ENCODE data around the gene RNF227. TPM values are rescaled to one million over a fixed set of nuclear protein-coding genes. Genes with fewer than 3 reads are reported as not detected.

The RNF227 gene
- total RNA-seq, 1 donor from 2014 or later: 6.2 TPM

DNA sequence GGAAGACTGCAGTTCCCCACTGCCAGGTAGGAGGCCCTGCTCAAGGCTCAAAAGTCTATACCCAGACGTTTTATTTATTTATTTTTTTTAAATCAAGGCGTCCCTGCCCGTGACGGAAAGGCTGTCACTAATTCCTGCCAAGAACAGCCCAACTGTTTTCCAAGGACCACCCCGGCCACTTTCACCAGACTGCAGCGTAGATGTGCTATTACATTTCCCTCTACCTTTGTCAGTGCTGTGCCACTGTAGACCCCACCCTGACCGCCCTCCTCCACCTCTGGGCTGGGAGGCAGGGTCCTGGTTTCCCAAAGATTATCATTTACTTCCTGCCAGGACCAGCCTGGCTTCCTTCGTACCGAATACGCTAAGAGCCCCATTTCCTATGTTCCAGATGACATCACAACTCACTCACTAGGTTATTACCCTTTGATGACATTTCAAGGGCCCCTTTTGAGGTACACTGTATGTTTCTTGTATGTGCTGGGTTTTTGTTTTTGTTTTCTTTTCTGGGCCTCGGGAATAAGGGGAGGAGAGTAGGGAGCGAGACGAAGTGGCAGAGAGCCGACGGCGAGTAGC lies 6.3 kb upstream of the RNF227 start:
- Mint-ChIP-seq H3K9me3 (no peaks in the 10 kb centered on the region), H3K36me3 (ENCODE audit: low read depth) (peaks cover 4% of the 10 kb centered on the region), H3K4me3 (peak overlapping the region; percentile 70), H3K27me3 (ENCODE audit: insufficient read depth) (no peaks in the 10 kb centered on the region), H3K4me1 (ENCODE audit: low read depth) (peaks cover 13% of the 10 kb centered on the region), H3K27ac (peak overlapping the region; percentile 59)
- DNase-seq (ENCODE audit: low spot score): no peak
- intact Hi-C loops (cut with micrococcal nuclease): loop anchor here (1.0 kb wide), 1 partner anchor 9 kb away; the partner anchor contains the start of gene TRAPPC1

GRCh38 chr17:7916808-7917207 lies 719 bp upstream of the RNF227 start:
- H3K36me3 Mint-ChIP-seq (ENCODE audit: low read depth): peaks cover 14% of the 10 kb centered on the region
- no peaks in the 10 kb centered on the region for H3K9me3 Mint-ChIP-seq
- no peak for DNase-seq (ENCODE audit: low spot score)
- H3K27ac Mint-ChIP-seq: peak overlapping the region; percentile 61
- H3K27me3 Mint-ChIP-seq (ENCODE audit: insufficient read depth): no peaks in the 10 kb centered on the region
- H3K4me1 Mint-ChIP-seq (ENCODE audit: low read depth): peaks cover 34% of the 10 kb centered on the region
- intact Hi-C loops (cut with micrococcal nuclease): no loop called here
- peak overlapping the region; percentile 73 for H3K4me3 Mint-ChIP-seq

DNA sequence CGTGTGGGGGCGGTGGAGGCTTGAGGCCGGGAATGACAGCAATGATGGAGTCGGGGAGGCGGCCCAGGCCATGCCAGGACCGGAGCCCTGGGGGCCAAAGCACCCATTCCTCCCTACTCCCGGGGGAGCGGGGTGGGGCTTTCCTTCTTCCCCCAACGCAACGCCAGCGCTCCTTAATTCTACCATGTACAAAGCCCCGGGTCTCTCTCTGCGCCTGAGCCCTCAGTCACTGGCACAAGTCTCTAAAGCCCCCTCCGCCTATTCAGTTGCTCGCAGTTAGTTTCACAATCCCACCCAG lies 245 bp upstream of the RNF227 start:
- peaks cover 16% of the 10 kb centered on the region for H3K36me3 Mint-ChIP-seq (ENCODE audit: low read depth)
- peak overlapping the region; percentile 73 for H3K4me3 Mint-ChIP-seq
- peaks cover 33% of the 10 kb centered on the region for H3K4me1 Mint-ChIP-seq (ENCODE audit: low read depth)
- intact Hi-C loops (cut with micrococcal nuclease): no loop called here
- no peaks in the 10 kb centered on the region for H3K9me3 Mint-ChIP-seq
- DNase-seq (ENCODE audit: low spot score): no peak
- no peaks in the 10 kb centered on the region for H3K27me3 Mint-ChIP-seq (ENCODE audit: insufficient read depth)
- peak overlapping the region; percentile 61 for H3K27ac Mint-ChIP-seq

DNA sequence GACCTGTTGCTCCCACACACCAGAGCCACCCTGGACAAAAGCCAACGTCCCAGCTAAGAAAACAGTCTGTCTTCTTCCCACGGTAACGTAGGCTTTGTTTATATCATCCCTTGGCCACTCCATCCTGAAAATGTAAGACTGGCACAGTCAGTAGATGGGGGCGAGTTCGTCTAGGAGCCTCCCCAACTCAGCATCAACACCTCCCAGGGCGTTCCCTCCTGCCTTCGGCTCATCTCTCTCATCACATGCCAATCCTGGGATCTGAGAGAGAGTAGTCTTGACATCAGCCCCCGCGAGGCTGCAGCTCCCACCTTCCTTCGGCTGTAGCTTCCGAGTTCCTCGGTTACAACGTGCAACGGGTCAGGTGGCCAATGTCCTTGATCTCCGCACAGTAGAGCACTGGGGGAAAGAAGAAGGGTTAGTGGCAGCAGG lies 894 bp downstream of the RNF227 start:
- Mint-ChIP-seq H3K9me3 (no peaks in the 10 kb centered on the region), H3K27me3 (ENCODE audit: insufficient read depth) (no peaks in the 10 kb centered on the region), H3K27ac (peak overlapping the region; percentile 96), H3K4me3 (peak overlapping the region; percentile 92), H3K36me3 (ENCODE audit: low read depth) (peaks cover 24% of the 10 kb centered on the region), H3K4me1 (ENCODE audit: low read depth) (peaks cover 33% of the 10 kb centered on the region)
- no peak for DNase-seq (ENCODE audit: low spot score)
- intact Hi-C loops (cut with micrococcal nuclease): loop anchor here (1.0 to 2.0 kb wide), 4 partner anchors 17 to 71 kb away; partner anchors contain the start of gene CNTROB

- H3K4me1 Mint-ChIP-seq (ENCODE audit: low read depth): peaks cover 33% of the 10 kb centered on the region
- intact Hi-C loops (cut with micrococcal nuclease): loop anchor here (1.0 kb wide), 5 partner anchors 51 to 144 kb away; partner anchors contain the start of gene NAA38
- peaks cover 40% of the 10 kb centered on the region for H3K36me3 Mint-ChIP-seq (ENCODE audit: low read depth)
- peak overlapping the region; percentile 45 for H3K27ac Mint-ChIP-seq
- peak overlapping the region; percentile 75 for H3K4me3 Mint-ChIP-seq
- H3K9me3 Mint-ChIP-seq: no peaks in the 10 kb centered on the region
- no peaks in the 10 kb centered on the region for H3K27me3 Mint-ChIP-seq (ENCODE audit: insufficient read depth)
- peak; percentile 49 for DNase-seq (ENCODE audit: low spot score)
These were observed 3.1 kb downstream of the RNF227 start for GRCh38 chr17:7912927-7913524.

DNA sequence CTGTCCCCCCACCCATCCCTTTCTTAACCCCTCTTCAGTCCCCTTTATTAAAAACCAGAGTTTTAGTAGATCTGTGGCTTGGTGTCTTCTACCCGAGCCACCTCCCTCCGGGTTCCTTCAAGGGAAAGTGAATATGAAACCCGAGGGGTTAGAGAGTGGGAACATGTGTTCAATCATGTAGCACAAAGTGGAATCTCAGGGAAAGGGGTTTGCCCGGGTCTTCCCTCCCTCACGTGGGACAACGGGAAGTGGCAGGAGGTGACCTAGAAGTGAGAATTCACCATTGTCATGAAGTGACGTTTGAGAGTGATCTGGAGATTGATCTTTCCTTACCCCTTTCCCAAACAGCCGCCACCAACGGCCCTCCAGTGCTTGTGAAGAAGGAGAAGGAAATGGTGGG lies 5.0 kb downstream of the RNF227 start:
- DNase-seq (ENCODE audit: low spot score): no peak
- intact Hi-C loops (cut with micrococcal nuclease): no loop called here
- no peak overlapping the region for H3K27ac Mint-ChIP-seq
- no peaks in the 10 kb centered on the region for H3K9me3 Mint-ChIP-seq
- H3K4me1 Mint-ChIP-seq (ENCODE audit: low read depth): peaks cover 24% of the 10 kb centered on the region
- peaks cover 50% of the 10 kb centered on the region for H3K36me3 Mint-ChIP-seq (ENCODE audit: low read depth)
- H3K27me3 Mint-ChIP-seq (ENCODE audit: insufficient read depth): no peaks in the 10 kb centered on the region
- no peak overlapping the region for H3K4me3 Mint-ChIP-seq

- Mint-ChIP-seq H3K9me3 (no peaks in the 10 kb centered on the region), H3K4me1 (ENCODE audit: low read depth) (peaks cover 24% of the 10 kb centered on the region), H3K36me3 (ENCODE audit: low read depth) (peaks cover 51% of the 10 kb centered on the region), H3K27ac (no peak overlapping the region), H3K27me3 (ENCODE audit: insufficient read depth) (no peaks in the 10 kb centered on the region), H3K4me3 (no peak overlapping the region)
- no peak for DNase-seq (ENCODE audit: low spot score)
- intact Hi-C loops (cut with micrococcal nuclease): no loop called here
These were observed 5.4 kb downstream of the RNF227 start for GRCh38 chr17:7910711-7911110.

GRCh38 chr17:7910281-7910680 lies 5.8 kb downstream of the RNF227 start:
- no peak for DNase-seq (ENCODE audit: low spot score)
- no peak overlapping the region for H3K4me3 Mint-ChIP-seq
- H3K27ac Mint-ChIP-seq: peak overlapping the region; percentile 20
- H3K4me1 Mint-ChIP-seq (ENCODE audit: low read depth): peaks cover 22% of the 10 kb centered on the region
- H3K27me3 Mint-ChIP-seq (ENCODE audit: insufficient read depth): no peaks in the 10 kb centered on the region
- no peaks in the 10 kb centered on the region for H3K9me3 Mint-ChIP-seq
- peaks cover 53% of the 10 kb centered on the region for H3K36me3 Mint-ChIP-seq (ENCODE audit: low read depth)
- intact Hi-C loops (cut with micrococcal nuclease): no loop called here

- H3K36me3 Mint-ChIP-seq (ENCODE audit: low read depth): peaks cover 58% of the 10 kb centered on the region
- no peak overlapping the region for H3K27ac Mint-ChIP-seq
- DNase-seq (ENCODE audit: low spot score): no peak
- no peaks in the 10 kb centered on the region for H3K27me3 Mint-ChIP-seq (ENCODE audit: insufficient read depth)
- peaks cover 14% of the 10 kb centered on the region for H3K4me1 Mint-ChIP-seq (ENCODE audit: low read depth)
- no peaks in the 10 kb centered on the region for H3K9me3 Mint-ChIP-seq
- intact Hi-C loops (cut with micrococcal nuclease): no loop called here
- H3K4me3 Mint-ChIP-seq: no peak overlapping the region
These were observed 7.0 kb downstream of the RNF227 start for GRCh38 chr17:7909089-7909488.

- Mint-ChIP-seq H3K4me3 (no peak overlapping the region), H3K9me3 (no peaks in the 10 kb centered on the region), H3K27ac (no peak overlapping the region), H3K27me3 (ENCODE audit: insufficient read depth) (no peaks in the 10 kb centered on the region), H3K4me1 (ENCODE audit: low read depth) (no peaks in the 10 kb centered on the region), H3K36me3 (ENCODE audit: low read depth) (peaks cover 69% of the 10 kb centered on the region)
- intact Hi-C loops (cut with micrococcal nuclease): no loop called here
- DNase-seq (ENCODE audit: low spot score): no peak
These were observed 12.7 kb downstream of the RNF227 start for GRCh38 chr17:7903154-7904103.

DNA sequence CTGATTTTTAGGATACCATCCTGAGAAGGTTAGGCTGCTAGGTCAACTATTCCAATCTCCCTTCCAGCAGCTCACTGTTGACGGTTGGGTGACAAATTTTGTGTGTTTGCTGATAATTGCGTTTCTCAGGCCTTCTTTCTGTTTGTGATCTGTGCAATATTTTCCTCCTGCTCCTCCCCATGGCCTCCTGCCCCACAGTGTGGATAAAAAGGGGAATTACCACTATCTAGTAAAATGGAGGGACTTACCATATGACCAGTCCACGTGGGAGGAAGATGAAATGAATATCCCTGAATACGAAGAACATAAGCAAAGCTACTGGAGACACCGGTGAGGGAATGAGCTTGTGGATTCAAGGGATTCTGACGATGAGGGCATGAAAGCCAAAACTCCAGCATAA lies 18.3 kb downstream of the RNF227 start:
- no peaks in the 10 kb centered on the region for H3K9me3 Mint-ChIP-seq
- H3K4me3 Mint-ChIP-seq: peak overlapping the region; percentile 3
- no peaks in the 10 kb centered on the region for H3K27me3 Mint-ChIP-seq (ENCODE audit: insufficient read depth)
- H3K27ac Mint-ChIP-seq: peak overlapping the region; percentile 79
- peaks cover 8% of the 10 kb centered on the region for H3K4me1 Mint-ChIP-seq (ENCODE audit: low read depth)
- DNase-seq (ENCODE audit: low spot score): no peak
- intact Hi-C loops (cut with micrococcal nuclease): loop anchor here (1.0 kb wide), 1 partner anchor 35 kb away; no protein-coding TSS in a partner anchor
- peaks cover 67% of the 10 kb centered on the region for H3K36me3 Mint-ChIP-seq (ENCODE audit: low read depth)

- peaks cover 9% of the 10 kb centered on the region for H3K4me1 Mint-ChIP-seq (ENCODE audit: low read depth)
- no peak overlapping the region for H3K4me3 Mint-ChIP-seq
- H3K36me3 Mint-ChIP-seq (ENCODE audit: low read depth): peaks cover 65% of the 10 kb centered on the region
- H3K27me3 Mint-ChIP-seq (ENCODE audit: insufficient read depth): no peaks in the 10 kb centered on the region
- no peak for DNase-seq (ENCODE audit: low spot score)
- H3K9me3 Mint-ChIP-seq: no peaks in the 10 kb centered on the region
- intact Hi-C loops (cut with micrococcal nuclease): no loop called here
- H3K27ac Mint-ChIP-seq: no peak overlapping the region
These were observed 19.0 kb downstream of the RNF227 start for GRCh38 chr17:7897090-7897489.

GRCh38 chr17:7894866-7895265 lies 21.2 kb downstream of the RNF227 start:
- intact Hi-C loops (cut with micrococcal nuclease): no loop called here

More at GRCh38 chr17:7894866-7895265, 21.2 kb downstream of the RNF227 start:
- Mint-ChIP-seq H3K36me3 (ENCODE audit: low read depth) (peaks cover 66% of the 10 kb centered on the region), H3K4me1 (ENCODE audit: low read depth) (peaks cover 11% of the 10 kb centered on the region), H3K27me3 (ENCODE audit: insufficient read depth) (no peaks in the 10 kb centered on the region), H3K27ac (no peak overlapping the region), H3K9me3 (no peaks in the 10 kb centered on the region), H3K4me3 (no peak overlapping the region)
- DNase-seq (ENCODE audit: low spot score): no peak
